ENCODE data around the gene PACS1. TPM values are rescaled to one million over a fixed set of nuclear protein-coding genes. Genes with fewer than 3 reads are reported as not detected.
A peak's percentile ranks its signal among the peaks of the same experiment; 100 is the strongest.

The PACS1 gene
- total and polyA plus RNA-seq, 2 donors (not counting 1 experiment from before 2014, with no cell fraction given): 25.9 to 28.5 TPM

- peak; percentile 27 to 70 for DNase-seq (ENCODE audit: low read depth in 2 of 2)
- Histone ChIP-seq H3K27ac (ENCODE audit: insufficient read depth, low read length) (peak overlapping the region; percentile 53), H3K79me2 (ENCODE audit: control insufficient read depth, insufficient read depth, low read length) (peaks cover 10% of the 10 kb centered on the region), H4K20me1 (ENCODE audit: control insufficient read depth, extremely low read depth, insufficient read depth, low read length) (no peaks in the 10 kb centered on the region), H3K4me1 (ENCODE audit: control insufficient read depth, extremely low read depth, insufficient read depth, low read length) (peaks cover 26% of the 10 kb centered on the region), H3K9ac (ENCODE audit: insufficient read depth, low read length) (no peak overlapping the region), H3K36me3 (ENCODE audit: control insufficient read depth, insufficient read depth, low read length) (no peaks in the 10 kb centered on the region), H2AFZ (ENCODE audit: low read length) (no peak overlapping the region), H3K27me3 (ENCODE audit: control insufficient read depth, insufficient read depth, low read length) (no peaks in the 10 kb centered on the region), H3K9me3 (ENCODE audit: control insufficient read depth, insufficient read depth, low read depth, low read length) (no peaks in the 10 kb centered on the region), H3K4me2 (ENCODE audit: extremely low read depth, insufficient read depth, low read length) (peak overlapping the region; percentile 7), H3K4me3 (replicated peaks in 1 of 4; ENCODE audit: control extremely low read depth in 1 of 4, insufficient read depth in 1 of 4, low read depth in 3 of 4, low read length in 4 of 4) (no peak overlapping the region)
- TF ChIP-seq EZH2 (IDR thresholded peaks at IDR 0.05; ENCODE audit: low read length, missing control alignments) (no peak), CTCF (conservative IDR thresholded peaks at IDR 0.05 in 1 of 2, IDR thresholded peaks at IDR 0.05 in 1 of 2; ENCODE audit: low read depth in 1 of 2, low read length in 2 of 2) (no peak)
These were observed 54.5 kb downstream of the PACS1 start for GRCh38 chr11:66124564-66124963.

- H3K4me1 ChIP-seq (ENCODE audit: control insufficient read depth, extremely low read depth, insufficient read depth, low read length): peaks cover 21% of the 10 kb centered on the region
- no peak overlapping the region for H3K9ac ChIP-seq (ENCODE audit: insufficient read depth, low read length)
- no peak overlapping the region for H3K4me2 ChIP-seq (ENCODE audit: extremely low read depth, insufficient read depth, low read length)
- no peaks in the 10 kb centered on the region for H3K36me3 ChIP-seq (ENCODE audit: control insufficient read depth, insufficient read depth, low read length)
- DNase-seq (ENCODE audit: low read depth in 2 of 2): no peak
- no peaks in the 10 kb centered on the region for H3K27me3 ChIP-seq (ENCODE audit: control insufficient read depth, insufficient read depth, low read length)
- H4K20me1 ChIP-seq (ENCODE audit: control insufficient read depth, extremely low read depth, insufficient read depth, low read length): no peaks in the 10 kb centered on the region
- no peaks in the 10 kb centered on the region for H3K9me3 ChIP-seq (ENCODE audit: control insufficient read depth, insufficient read depth, low read depth, low read length)
- no peak overlapping the region for H3K4me3 ChIP-seq (replicated peaks in 1 of 4; ENCODE audit: control extremely low read depth in 1 of 4, insufficient read depth in 1 of 4, low read depth in 3 of 4, low read length in 4 of 4)
- no peak overlapping the region for H2AFZ ChIP-seq (ENCODE audit: low read length)
- peaks cover 6% of the 10 kb centered on the region for H3K79me2 ChIP-seq (ENCODE audit: control insufficient read depth, insufficient read depth, low read length)
- no peak for TF ChIP-seq CTCF (conservative IDR thresholded peaks at IDR 0.05 in 1 of 2, IDR thresholded peaks at IDR 0.05 in 1 of 2; ENCODE audit: low read depth in 1 of 2, low read length in 2 of 2)
- TF ChIP-seq EZH2 (IDR thresholded peaks at IDR 0.05; ENCODE audit: low read length, missing control alignments): no peak
- no peak overlapping the region for H3K27ac ChIP-seq (ENCODE audit: insufficient read depth, low read length)
These were observed 56.0 kb downstream of the PACS1 start for GRCh38 chr11:66126064-66126463.

GRCh38 chr11:66126808-66127555, 56.9 kb downstream of the PACS1 start:
- Histone ChIP-seq H3K4me2 (ENCODE audit: extremely low read depth, insufficient read depth, low read length) (peak overlapping the region; percentile 67), H3K9me3 (ENCODE audit: control insufficient read depth, insufficient read depth, low read depth, low read length) (no peaks in the 10 kb centered on the region), H2AFZ (ENCODE audit: low read length) (peak overlapping the region; percentile 82), H3K9ac (ENCODE audit: insufficient read depth, low read length) (peak overlapping the region; percentile 13), H3K27me3 (ENCODE audit: control insufficient read depth, insufficient read depth, low read length) (no peaks in the 10 kb centered on the region), H3K79me2 (ENCODE audit: control insufficient read depth, insufficient read depth, low read length) (peaks cover 6% of the 10 kb centered on the region), H4K20me1 (ENCODE audit: control insufficient read depth, extremely low read depth, insufficient read depth, low read length) (no peaks in the 10 kb centered on the region), H3K4me1 (ENCODE audit: control insufficient read depth, extremely low read depth, insufficient read depth, low read length) (peaks cover 21% of the 10 kb centered on the region), H3K27ac (ENCODE audit: insufficient read depth, low read length) (peak overlapping the region; percentile 69), H3K36me3 (ENCODE audit: control insufficient read depth, insufficient read depth, low read length) (no peaks in the 10 kb centered on the region), H3K4me3 (replicated peaks in 1 of 4; ENCODE audit: control extremely low read depth in 1 of 4, insufficient read depth in 1 of 4, low read depth in 3 of 4, low read length in 4 of 4) (no peak overlapping the region)
- TF ChIP-seq EZH2 (IDR thresholded peaks at IDR 0.05; ENCODE audit: low read length, missing control alignments): no peak
- TF ChIP-seq CTCF (conservative IDR thresholded peaks at IDR 0.05 in 1 of 2, IDR thresholded peaks at IDR 0.05 in 1 of 2; ENCODE audit: low read depth in 1 of 2, low read length in 2 of 2): no peak
- DNase-seq (ENCODE audit: low read depth in 2 of 2): peak; percentile 47 to 89

Data from fibroblast of lung (primary cell).